Fibroblast of lung (primary cell): ENCODE measurements around the gene CREB5. TPM values are rescaled to one million over a fixed set of nuclear protein-coding genes. Genes with fewer than 3 reads are reported as not detected.

Experiments used
- DNase-seq, 2 donors: peaks; one replicate each; pipeline versions ENCODE4 v3.0.0 to v3.0.0-alpha.2; 2010; ENCODE audit warnings: low read depth in 2 of 2
- H2AFZ ChIP-seq: 2 replicates; pipeline ENCODE4 v1.5.1; 2012; ENCODE audit warnings: low read length, control low read depth, inconsistent platforms
- H3K27ac ChIP-seq: 2 replicates; pipeline ENCODE4 v1.5.1; 2011; ENCODE audit warnings: low read length, control low read depth; ENCODE audit not compliant: insufficient read depth
- H3K27me3 ChIP-seq: 2 replicates; pipeline ENCODE4 v1.5.1; 2011; ENCODE audit warnings: mild to moderate bottlenecking, low read length; ENCODE audit not compliant: control insufficient read depth, insufficient read depth
- H3K36me3 ChIP-seq: 2 replicates; pipeline ENCODE4 v1.5.1; 2011; ENCODE audit warnings: low read length; ENCODE audit not compliant: control insufficient read depth, insufficient read depth
- H3K4me1 ChIP-seq: 2 replicates; pipeline ENCODE4 v1.5.1; 2011; ENCODE audit warnings: low read length; ENCODE audit not compliant: control insufficient read depth, insufficient read depth; ENCODE audit errors: extremely low read depth
- H3K4me2 ChIP-seq: 2 replicates; pipeline ENCODE4 v1.5.1; 2011; ENCODE audit warnings: low read length, control low read depth; ENCODE audit not compliant: insufficient read depth; ENCODE audit errors: extremely low read depth
- H3K4me3 ChIP-seq, 4 experiments: fragments of 200-600 bp in 1 of 4; sonication (generic) in 1 of 4; replicated peaks in 1 of 4; 2 replicates each; pipeline ENCODE4 v1.5.1; 2011 to 2016; ENCODE audit warnings: low read length in 4 of 4, low read depth in 3 of 4, mild to moderate bottlenecking in 3 of 4, control low read depth in 2 of 4, inconsistent platforms in 1 of 4, mixed read lengths in 1 of 4; ENCODE audit not compliant: insufficient read depth in 1 of 4; ENCODE audit errors: control extremely low read depth in 1 of 4
- H3K79me2 ChIP-seq: 2 replicates; pipeline ENCODE4 v1.5.1; 2012; ENCODE audit warnings: mild to moderate bottlenecking, low read length, inconsistent platforms; ENCODE audit not compliant: control insufficient read depth, insufficient read depth
- H3K9ac ChIP-seq: 2 replicates; pipeline ENCODE4 v1.5.1; 2011; ENCODE audit warnings: mild to moderate bottlenecking, low read length, control low read depth; ENCODE audit not compliant: insufficient read depth
- H3K9me3 ChIP-seq: 2 replicates; pipeline ENCODE4 v1.5.1; 2012; ENCODE audit warnings: low read depth, low read length; ENCODE audit not compliant: control insufficient read depth, insufficient read depth
- H4K20me1 ChIP-seq: 2 replicates; pipeline ENCODE4 v1.5.1; 2011; ENCODE audit warnings: low read length; ENCODE audit not compliant: control insufficient read depth, insufficient read depth; ENCODE audit errors: extremely low read depth
- CTCF ChIP-seq, 2 donors: IDR thresholded peaks in 1 of 2; conservative IDR thresholded peaks in 1 of 2; 1 replicate in 1 of 2; 2 replicates in 1 of 2; pipeline ENCODE4 v1.5.1; 2011 to 2012; ENCODE audit warnings: low read length in 2 of 2, control low read depth in 1 of 2, inconsistent platforms in 1 of 2, low read depth in 1 of 2, mild to moderate bottlenecking in 1 of 2
- EZH2 ChIP-seq: IDR thresholded peaks from 2 replicates; pipeline ENCODE4 v1.5.1; 2012; ENCODE audit warnings: low read length, control low read depth, mild to moderate bottlenecking; ENCODE audit errors: missing control alignments
- polyA plus RNA-seq, 2 donors: library from polyadenylated mRNA; depleted of rRNA in 1 of 2; stranded (reverse) in 1 of 2; unstranded in 1 of 2; fragments of >200 nt; gene quantifications; 2 replicates each; pipeline ENCODE4 v1.2.1, GENCODE V29; 2011 to 2012; ENCODE audit warnings: missing spikeins in 1 of 2
- total RNA-seq: library from RNA; depleted of rRNA; stranded (reverse); fragments of >200 nt; gene quantifications from 2 replicates; pipeline ENCODE4 v1.2.1, GENCODE V29; 2014

The CREB5 gene
- total and polyA plus RNA-seq, 2 donors (not counting 1 experiment from before 2014, with no cell fraction given): 8.2 to 28.4 TPM

GRCh38 chr7:28873365-28873764 lies 461.0 kb downstream of the CREB5 start:
- no peaks in the 10 kb centered on the region for H3K4me1 ChIP-seq
- H2AFZ ChIP-seq: no peak overlapping the region
- no peak overlapping the region for H3K27ac ChIP-seq
- H3K27me3 ChIP-seq: no peaks in the 10 kb centered on the region
- no peaks in the 10 kb centered on the region for H4K20me1 ChIP-seq
- TF ChIP-seq EZH2 (no peak), CTCF (conservative IDR thresholded peaks at IDR 0.05 in 1 of 2, IDR thresholded peaks at IDR 0.05 in 1 of 2; ENCODE audit: low read depth in 1 of 2, low read length in 2 of 2) (no peak)
- no peak for DNase-seq
- no peak overlapping the region for H3K9ac ChIP-seq
- H3K9me3 ChIP-seq: no peaks in the 10 kb centered on the region
- no peaks in the 10 kb centered on the region for H3K36me3 ChIP-seq
- no peak overlapping the region for H3K4me2 ChIP-seq
- no peak overlapping the region for H3K4me3 ChIP-seq
- no peaks in the 10 kb centered on the region for H3K79me2 ChIP-seq

GRCh38 chr7:28874001-28874400 lies 461.7 kb downstream of the CREB5 start:
- no peaks in the 10 kb centered on the region for H3K79me2 ChIP-seq
- no peak for DNase-seq
- no peak overlapping the region for H3K9ac ChIP-seq
- no peak overlapping the region for H2AFZ ChIP-seq
- H4K20me1 ChIP-seq: no peaks in the 10 kb centered on the region
- no peaks in the 10 kb centered on the region for H3K36me3 ChIP-seq
- no peaks in the 10 kb centered on the region for H3K27me3 ChIP-seq
- no peaks in the 10 kb centered on the region for H3K9me3 ChIP-seq
- no peak overlapping the region for H3K4me3 ChIP-seq
- no peak overlapping the region for H3K27ac ChIP-seq
- no peaks in the 10 kb centered on the region for H3K4me1 ChIP-seq
- TF ChIP-seq EZH2: no peak
- no peak for TF ChIP-seq CTCF (conservative IDR thresholded peaks at IDR 0.05 in 1 of 2, IDR thresholded peaks at IDR 0.05 in 1 of 2; ENCODE audit: low read depth in 1 of 2, low read length in 2 of 2)
- no peak overlapping the region for H3K4me2 ChIP-seq

Other genes with a start within 250 kb of the CREB5 start
- gene JAZF1, start 231.7 kb upstream of the CREB5 start, total RNA-seq: 4.6 and 9.1 TPM in 2 replicates
- gene JAZF1, start 231.7 kb upstream of the CREB5 start, polyA plus RNA-seq: 6.0 and 9.3 TPM in 2 replicates